Left ventricle myocardium inferior (tissue), 1 donor: ENCODE results near the gene ACTG2. TPM values are rescaled to one million over a fixed set of nuclear protein-coding genes. Genes with fewer than 3 reads are reported as not detected.

Experiments
- DNase-seq: peaks from one replicate; pipeline ENCODE4 v3.0.0-alpha.2; 2020
- H3K27ac ChIP-seq: fragments of 200-600 bp; replicated peaks from 2 replicates; pipeline ENCODE4 v1.8.0; 2021
- H3K27me3 ChIP-seq: fragments of 200-600 bp; 2 replicates; pipeline ENCODE4 v1.8.0; 2021; ENCODE audit warnings: low read depth
- H3K36me3 ChIP-seq: fragments of 200-600 bp; 2 replicates; pipeline ENCODE4 v1.8.0; 2021
- H3K4me1 ChIP-seq: fragments of 200-600 bp; 2 replicates; pipeline ENCODE4 v1.8.0; 2021
- H3K4me3 ChIP-seq: fragments of 200-600 bp; 2 replicates; pipeline ENCODE4 v1.8.0; 2021; ENCODE audit warnings: mild to moderate bottlenecking, moderate library complexity
- H3K9me3 ChIP-seq: fragments of 200-600 bp; replicated peaks from 2 replicates; pipeline ENCODE4 v1.8.0; 2021
- intact Hi-C: fragments of 100-400 bp; cut with micrococcal nuclease; formaldehyde crosslinking; loops from one replicate; pipeline ENCODE4 v1.11.0; 2022
- total RNA-seq: library from RNA; stranded (reverse); fragmentation: NEBNext Ultra II Directional; extraction: Animal tissue kit (Norgen Biotek cat#: 25700); gene quantifications from one replicate; pipeline ENCODE4 v1.2.1, GENCODE V29; 2021
- TF ChIP-seq, protein P1 (sequence below): fragments of 200-600 bp; IDR thresholded peaks from 2 replicates; pipeline ENCODE4 v1.8.0; 2021; ENCODE audit warnings: antibody characterized with exemption, mild to moderate bottlenecking, borderline replicate concordance
- donor health status: DM: no; HTN: yes; CAD: no; lungs with severe emphysema.

The ACTG2 gene
- total RNA-seq, 1 donor from 2014 or later = 1.6 TPM

GRCh38 chr2:73917296-73917695 is 24.5 kb downstream of the ACTG2 start:
- no peak for DNase-seq
- Histone ChIP-seq H3K27ac (no peak overlapping the region), H3K36me3 (no peaks in the 10 kb centered on the region), H3K27me3 (peaks cover 50% of the 10 kb centered on the region), H3K4me1 (no peaks in the 10 kb centered on the region), H3K4me3 (no peak overlapping the region), H3K9me3 (no peaks in the 10 kb centered on the region)
- intact Hi-C loops = no loop called here
- TF ChIP-seq, protein P1, sequence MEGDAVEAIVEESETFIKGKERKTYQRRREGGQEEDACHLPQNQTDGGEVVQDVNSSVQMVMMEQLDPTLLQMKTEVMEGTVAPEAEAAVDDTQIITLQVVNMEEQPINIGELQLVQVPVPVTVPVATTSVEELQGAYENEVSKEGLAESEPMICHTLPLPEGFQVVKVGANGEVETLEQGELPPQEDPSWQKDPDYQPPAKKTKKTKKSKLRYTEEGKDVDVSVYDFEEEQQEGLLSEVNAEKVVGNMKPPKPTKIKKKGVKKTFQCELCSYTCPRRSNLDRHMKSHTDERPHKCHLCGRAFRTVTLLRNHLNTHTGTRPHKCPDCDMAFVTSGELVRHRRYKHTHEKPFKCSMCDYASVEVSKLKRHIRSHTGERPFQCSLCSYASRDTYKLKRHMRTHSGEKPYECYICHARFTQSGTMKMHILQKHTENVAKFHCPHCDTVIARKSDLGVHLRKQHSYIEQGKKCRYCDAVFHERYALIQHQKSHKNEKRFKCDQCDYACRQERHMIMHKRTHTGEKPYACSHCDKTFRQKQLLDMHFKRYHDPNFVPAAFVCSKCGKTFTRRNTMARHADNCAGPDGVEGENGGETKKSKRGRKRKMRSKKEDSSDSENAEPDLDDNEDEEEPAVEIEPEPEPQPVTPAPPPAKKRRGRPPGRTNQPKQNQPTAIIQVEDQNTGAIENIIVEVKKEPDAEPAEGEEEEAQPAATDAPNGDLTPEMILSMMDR = no peak

GRCh38 chr2:73917696-73918207 is 24.9 kb downstream of the ACTG2 start:
- H3K27ac ChIP-seq = no peak overlapping the region

DNA sequence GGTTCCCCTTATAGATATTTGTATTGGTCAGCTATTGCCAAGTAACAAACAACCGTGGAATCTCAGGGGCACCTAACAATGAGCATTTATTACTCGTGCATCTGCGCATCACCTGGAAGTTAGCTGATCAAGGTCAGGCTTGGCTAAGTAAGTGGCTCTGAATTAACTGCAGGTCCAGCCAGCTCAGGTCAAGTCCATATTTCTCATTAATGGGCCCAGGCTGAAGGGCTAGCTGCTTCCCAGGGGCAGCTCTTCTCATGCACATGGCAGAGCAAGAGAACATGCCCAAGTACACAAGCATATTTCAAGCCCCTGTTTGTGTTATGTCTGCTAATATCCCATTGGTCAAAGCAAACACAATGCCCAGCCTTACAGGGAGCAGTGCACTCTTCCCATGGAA is 26.0 kb downstream of the ACTG2 start:
- Histone ChIP-seq H3K9me3 (no peaks in the 10 kb centered on the region), H3K4me1 (no peaks in the 10 kb centered on the region), H3K27ac (no peak overlapping the region), H3K4me3 (no peak overlapping the region), H3K36me3 (no peaks in the 10 kb centered on the region), H3K27me3 (peaks cover 50% of the 10 kb centered on the region)
- TF ChIP-seq, protein P1 = no peak
- intact Hi-C loops = no loop called here
- DNase-seq = no peak

More at GRCh38 chr2:73917696-73918207, 24.9 kb downstream of the ACTG2 start:
- Histone ChIP-seq H3K4me1 (no peaks in the 10 kb centered on the region), H3K27me3 (peaks cover 50% of the 10 kb centered on the region), H3K36me3 (no peaks in the 10 kb centered on the region), H3K4me3 (no peak overlapping the region), H3K9me3 (no peaks in the 10 kb centered on the region)
- TF ChIP-seq, protein P1 = no peak
- no peak for DNase-seq
- intact Hi-C loops = no loop called here

DNA sequence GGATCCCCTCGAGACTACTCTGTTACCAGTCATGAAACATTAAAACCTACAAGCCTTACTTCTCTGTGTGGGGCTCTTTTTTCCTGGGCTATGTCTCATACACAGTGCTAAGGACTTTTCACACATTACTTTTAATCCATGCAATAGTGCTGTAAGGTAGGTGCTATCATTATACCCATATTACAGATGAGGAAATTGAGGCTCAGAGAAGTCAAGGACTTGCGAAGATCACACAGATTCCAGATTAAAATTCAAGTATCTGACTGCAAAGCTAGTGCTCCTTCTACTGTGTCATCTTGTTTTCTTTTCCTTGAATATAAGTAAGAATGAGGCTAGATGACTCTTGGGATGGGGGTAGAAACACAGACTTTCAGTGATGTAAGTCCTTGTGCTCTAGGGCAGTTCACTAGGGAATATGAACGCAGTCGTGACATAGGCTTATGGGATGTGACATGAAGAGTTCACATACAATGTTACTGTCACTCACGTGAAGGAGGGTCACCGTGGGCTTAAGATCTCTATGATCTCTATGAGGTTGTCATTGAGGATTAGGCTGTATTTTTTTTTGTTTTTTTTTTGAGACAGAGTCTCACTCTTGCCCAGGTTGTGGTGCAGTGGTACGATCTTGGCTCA is 26.9 kb downstream of the ACTG2 start:
- H3K4me3 ChIP-seq = no peak overlapping the region
- TF ChIP-seq, protein P1 = no peak
- intact Hi-C loops = no loop called here
- no peaks in the 10 kb centered on the region for H3K9me3 ChIP-seq
- no peaks in the 10 kb centered on the region for H3K4me1 ChIP-seq
- DNase-seq = no peak
- no peak overlapping the region for H3K27ac ChIP-seq
- no peaks in the 10 kb centered on the region for H3K36me3 ChIP-seq
- peaks cover 50% of the 10 kb centered on the region for H3K27me3 ChIP-seq

DNA sequence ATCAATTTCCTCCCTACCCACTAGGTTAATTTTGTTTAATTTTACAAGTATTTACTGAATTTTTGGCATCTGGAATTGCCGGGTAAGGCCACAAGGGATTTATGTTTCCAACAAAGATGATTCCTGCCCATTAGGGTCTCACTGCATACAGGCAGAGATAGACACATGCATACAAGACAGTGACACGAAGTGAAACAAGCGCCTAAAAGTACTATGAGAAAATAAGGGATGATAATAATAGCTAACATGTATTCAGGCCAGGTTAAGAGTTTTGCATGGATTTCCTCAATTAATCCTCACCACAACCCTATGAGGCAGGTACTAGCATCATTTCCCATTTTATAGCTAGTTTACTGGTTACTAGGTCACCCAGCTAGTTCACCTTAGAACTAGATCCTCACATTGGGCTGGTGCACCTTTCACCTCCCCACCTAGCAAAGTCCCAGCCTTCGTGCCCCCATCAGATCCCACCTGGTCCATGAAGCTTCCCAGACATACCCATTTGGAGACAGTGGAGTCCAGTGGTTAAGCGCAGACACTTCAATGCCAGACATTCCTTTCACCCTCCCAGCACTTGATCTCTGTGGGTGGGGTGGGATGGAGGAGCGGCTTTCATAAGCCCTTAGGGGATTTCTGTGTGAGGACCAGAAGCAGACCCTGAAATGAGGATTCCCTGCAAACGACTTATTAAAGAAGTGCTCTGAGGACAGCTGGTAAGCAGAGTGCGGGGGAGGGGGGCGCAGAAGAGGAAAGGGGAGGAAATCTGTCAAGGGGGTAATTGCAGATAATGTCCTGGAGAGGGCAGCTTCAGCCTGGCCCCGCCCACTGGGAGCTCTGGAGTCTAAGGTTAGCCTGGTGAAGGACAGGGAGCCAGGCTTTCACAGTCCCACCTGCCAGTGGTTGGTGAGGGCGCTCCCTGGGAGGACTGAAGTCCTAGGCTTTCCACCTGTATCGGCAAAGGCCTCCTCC is 28.1 kb downstream of the ACTG2 start:
- no peak overlapping the region for H3K4me3 ChIP-seq
- no peaks in the 10 kb centered on the region for H3K9me3 ChIP-seq
- intact Hi-C loops = no loop called here
- H3K27me3 ChIP-seq = peaks cover 43% of the 10 kb centered on the region
- no peaks in the 10 kb centered on the region for H3K36me3 ChIP-seq
- H3K27ac ChIP-seq = no peak overlapping the region
- TF ChIP-seq, protein P1 = peak; percentile 45
- H3K4me1 ChIP-seq = no peaks in the 10 kb centered on the region
- no peak for DNase-seq
